ENCODE results near the gene ABCC4.
A peak's percentile ranks its signal among the peaks of the same experiment; 100 is the strongest.

ABCC4 gene

DNA sequence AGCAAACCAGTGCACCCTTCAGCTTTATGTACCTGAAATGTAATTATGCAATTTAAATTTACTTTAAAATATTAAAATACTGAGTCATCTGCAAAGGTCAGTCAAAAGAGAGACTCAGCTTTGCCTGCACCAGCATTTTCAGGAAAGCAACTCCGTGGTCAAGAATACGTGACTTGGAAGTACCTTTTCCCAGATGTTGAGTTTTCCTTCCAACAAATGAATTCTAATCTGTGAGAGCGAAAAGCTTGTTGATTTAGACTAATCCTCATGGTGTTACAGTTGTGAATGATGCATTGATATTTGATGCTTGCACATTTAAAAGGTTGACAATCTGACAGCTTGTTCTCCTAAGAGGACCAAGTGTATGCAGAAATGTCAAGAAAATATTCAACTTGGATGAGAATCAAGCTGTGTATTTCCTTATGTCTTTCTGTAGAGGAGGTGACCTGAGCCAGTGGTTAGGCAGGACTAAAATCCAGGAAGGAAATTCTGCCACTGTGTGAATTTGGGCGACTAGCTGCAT is 270.4 kb downstream of the ABCC4 start:
- no peak for DNase-seq

DNA sequence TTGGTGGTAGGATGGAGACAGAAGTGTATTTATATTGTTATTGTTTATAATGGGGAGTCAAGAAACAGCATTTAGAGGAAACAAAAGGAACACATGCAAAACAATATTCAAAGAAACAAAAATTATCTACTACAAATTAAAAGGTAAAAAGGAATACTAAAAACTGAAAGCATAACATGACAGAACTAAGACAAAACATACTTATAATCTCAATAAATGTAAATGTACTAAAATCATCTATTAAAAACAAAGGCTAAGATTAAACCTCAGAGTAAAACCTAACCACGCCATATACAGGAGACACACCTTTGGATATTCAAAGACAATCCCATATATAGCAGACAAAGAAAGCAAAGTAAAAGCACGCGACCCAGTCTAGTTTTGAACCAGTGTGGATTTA is 273.6 kb downstream of the ABCC4 start:
- DNase-seq = no peak

DNA sequence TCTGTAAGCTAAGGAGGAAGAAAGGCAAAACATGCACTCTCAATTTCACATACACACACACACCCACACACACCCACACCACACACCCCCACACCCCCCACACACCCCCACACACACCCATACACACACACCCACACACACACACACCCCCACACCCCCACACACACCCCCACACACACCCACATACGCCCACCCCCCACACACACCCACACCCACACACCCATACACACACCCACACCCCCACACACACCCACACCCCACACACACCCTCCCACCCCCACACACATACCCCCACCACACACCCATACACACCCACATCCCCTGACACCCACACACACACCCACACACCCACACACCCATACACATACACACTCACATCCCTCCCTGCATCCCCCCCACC is 276.1 kb downstream of the ABCC4 start:
- no peak for DNase-seq

DNA sequence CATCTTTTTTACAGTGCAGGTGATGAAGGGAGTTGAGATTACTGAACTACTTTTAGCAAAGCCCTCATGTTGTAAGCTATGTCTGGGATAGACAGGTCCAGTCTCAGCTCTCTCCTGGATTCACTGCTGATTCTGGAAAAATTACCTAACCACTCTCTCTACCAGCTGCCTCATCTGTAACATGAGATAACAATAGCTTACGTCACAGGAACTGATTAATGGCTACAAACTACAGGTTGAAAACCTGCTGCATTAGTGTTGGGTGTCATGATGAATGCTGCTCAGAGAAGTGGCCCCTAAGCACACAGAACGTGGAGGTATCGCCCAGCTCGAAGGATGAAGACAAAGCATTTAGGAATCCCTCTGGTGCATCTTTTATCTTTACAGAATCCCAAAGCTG is 277.8 kb downstream of the ABCC4 start:
- peak; percentile 14 for DNase-seq

DNA sequence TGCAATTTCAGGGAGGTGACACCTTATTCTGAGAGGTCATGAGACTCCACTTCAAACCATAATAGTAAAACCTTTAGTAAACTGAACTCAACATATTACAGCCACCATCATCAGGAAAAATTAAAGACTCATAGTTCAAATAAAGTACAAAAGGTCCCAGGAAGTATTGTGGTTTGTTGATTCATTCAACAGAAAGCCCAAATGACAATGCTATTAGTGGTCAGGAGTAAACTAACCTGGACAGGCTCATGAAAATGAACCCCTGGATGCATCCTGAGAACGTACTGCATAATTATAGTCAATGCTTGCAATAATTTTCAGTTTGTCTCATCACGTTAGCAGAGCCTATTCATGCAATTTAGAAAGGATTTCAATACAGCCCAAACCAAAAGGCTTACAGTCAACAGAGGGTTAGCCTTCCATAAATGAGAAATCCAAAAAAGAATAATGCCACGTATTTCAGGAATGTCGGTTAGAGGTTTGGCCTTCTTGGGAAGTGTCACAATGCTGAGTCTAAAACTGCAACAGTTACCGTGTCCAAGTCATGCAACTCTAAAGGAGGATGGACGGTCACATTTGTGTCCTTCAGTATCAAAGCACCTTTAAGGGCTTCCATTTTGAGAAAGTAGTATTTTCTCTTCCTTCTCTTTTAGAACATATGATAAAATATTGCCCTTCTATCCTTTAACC is 280.8 kb downstream of the ABCC4 start:
- DNase-seq = no peak

DNA sequence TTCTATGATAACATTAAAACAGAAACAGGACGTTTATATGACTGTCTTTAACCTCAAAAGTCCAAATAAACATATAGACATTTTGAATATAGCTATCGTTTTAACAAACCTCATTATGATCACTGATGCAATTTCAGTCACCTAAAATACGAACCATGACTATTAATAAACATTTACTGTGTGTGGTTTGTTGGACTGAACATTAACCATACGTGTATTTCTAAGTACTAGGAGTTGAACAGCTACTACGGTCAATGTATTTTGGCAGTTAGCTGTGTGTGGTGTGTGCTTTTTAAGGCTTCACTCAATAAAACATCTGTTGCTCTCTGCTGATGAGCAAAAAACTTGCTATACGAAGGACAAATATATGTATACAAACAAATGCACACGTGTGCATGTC is 281.4 kb downstream of the ABCC4 start:
- no peak for DNase-seq

DNA sequence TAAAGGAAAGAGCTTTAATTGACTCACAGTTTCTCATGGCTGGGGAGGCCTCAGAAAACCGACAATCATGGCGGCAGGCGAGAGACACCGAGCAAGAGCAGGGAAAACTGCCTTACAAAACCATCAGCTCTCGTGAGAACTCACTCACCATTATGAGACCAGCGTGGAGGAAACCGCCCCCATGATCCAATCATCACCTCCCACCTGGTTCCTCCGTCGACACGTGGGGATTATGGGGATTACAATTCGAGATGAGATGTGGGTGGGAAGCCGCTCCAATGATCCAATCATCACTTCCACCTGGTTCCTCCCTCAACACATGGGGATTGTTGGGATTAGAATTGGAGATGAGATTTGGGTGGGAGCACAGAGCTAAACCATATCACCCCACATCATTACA is 293.9 kb downstream of the ABCC4 start:
- DNase-seq = no peak

DNA sequence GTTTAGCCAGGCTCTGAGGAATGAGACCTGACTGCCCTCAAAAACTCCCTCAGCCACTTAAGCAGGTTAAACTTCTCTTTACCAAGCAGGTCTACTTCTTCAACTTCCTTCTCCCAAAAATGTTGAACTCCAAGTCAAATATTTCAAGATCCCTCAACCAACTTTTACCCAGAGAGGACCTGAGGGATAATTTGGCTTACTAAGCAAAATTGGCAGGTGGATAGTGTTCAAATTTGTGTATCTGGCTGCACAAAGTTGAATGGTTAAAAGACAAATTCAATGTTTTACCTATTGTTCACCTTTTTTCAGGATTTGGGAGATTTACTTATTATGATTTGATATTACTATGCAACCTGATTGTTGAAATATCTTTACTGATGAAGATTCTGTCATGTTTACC is 296.0 kb downstream of the ABCC4 start:
- no peak for DNase-seq

DNA sequence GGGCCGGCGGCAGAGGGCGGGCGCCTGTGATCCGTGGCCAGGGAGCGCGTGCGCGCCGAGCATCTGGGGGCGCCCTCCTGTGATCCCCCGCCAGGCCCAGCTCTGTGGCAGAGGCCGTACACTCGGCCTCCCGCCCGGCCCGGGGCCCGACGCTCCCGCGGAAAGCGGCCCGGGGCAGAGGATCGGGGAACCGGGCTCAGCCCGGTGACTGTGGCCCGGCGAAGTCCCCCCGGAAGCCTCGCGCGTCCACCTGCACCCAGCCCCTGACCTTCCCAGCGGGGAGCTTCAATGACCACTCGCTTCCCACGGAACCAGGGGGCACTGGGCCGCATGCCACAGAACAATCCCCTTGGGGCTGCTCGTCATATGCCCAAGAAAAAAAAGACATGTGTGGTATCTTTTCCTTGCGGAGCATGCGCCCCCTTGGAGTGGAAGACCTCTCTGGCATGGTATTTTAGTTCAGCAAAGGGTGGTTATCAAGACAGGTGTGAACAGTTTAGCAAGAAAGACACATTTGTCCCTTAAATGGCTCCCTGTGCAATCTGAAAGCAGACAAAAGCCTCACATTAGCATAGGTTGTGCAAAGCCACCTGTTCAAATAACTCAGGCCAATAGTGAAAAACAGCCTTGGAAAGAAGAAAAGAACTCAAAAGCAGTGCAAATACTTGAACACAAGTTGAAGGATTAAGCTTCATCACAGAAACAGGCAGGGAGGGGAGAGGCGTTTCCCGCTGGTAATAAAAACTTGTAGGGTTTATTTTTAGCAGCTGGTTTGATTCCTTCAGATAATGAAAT is 298.0 kb downstream of the ABCC4 start:
- DNase-seq = peak; percentile 59

DNA sequence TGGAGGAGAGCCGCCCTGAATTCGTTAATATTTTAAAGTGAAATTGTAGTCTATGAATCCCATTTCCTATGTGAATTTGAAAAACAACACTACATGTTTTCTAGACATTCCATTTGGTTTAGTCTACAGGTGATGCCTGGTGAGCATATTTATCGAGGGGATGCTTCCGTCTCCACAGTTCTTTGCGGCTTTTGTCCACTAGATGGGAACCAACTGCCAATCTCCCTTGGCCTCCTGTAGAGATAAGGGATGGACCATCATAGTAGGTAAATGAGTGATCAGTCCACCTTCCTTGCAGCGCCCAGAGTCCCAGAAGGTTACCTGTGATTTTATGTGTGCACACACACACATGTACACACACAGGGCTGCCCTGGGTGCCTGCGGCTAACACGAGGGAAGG is 299.1 kb downstream of the ABCC4 start:
- no peak for DNase-seq

DNA sequence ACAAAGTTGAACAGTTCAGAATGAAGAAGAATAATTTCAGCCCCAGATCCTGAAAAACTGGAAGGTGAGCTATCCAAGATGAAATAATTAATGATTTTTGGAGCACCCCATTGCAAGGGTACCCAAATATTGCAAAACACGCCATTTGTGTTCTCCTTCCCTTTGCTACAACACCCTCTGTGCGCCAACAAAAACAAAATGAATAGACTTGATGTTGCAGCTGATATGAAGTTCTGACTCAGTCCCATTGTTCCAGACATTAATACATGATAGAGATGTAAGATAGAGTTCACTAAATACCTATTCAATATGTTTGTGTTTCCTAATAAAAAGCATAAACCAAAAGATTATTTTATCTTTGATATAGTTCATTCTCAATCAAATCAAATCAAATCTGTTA is 301.4 kb downstream of the ABCC4 start:
- DNase-seq = no peak

DNA sequence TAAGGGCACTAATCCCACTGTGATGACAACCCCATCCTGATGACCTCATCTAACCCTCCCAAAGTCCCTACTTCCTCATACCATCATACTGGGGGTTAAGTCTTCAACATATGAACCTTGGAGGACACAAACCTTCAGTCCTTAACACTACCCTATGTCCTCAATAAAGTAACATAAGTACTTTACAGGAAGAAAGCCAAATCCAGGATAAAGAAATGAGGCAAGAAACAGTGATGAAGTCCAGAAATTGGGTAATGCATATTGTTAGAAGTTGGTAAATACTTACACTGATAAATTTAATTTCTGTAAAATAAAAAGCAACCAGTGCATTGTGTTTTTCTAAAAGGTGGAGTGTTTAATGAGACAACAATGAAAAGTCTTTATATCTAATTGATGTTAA is 304.1 kb downstream of the ABCC4 start:
- DNase-seq = no peak

DNA sequence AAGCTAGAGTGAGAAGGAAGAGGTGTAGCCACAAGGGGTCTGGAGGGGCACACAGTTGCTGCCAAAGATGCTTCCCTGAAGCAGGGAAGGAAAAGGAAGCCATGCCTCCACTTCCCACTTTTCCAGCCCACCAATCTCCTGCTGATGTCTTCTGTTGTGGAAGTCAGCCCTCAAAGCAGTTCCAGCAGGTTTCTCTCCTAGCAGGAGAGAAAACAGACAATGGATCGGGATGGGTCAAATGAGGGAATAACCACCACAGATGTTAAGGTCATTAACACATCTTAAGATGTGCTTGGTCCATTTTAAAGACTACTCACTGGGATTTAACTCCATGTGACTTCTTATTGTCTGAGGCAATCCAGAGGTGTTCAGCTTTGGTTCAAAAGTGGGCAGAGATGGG is 304.8 kb downstream of the ABCC4 start:
- DNase-seq = no peak

DNA sequence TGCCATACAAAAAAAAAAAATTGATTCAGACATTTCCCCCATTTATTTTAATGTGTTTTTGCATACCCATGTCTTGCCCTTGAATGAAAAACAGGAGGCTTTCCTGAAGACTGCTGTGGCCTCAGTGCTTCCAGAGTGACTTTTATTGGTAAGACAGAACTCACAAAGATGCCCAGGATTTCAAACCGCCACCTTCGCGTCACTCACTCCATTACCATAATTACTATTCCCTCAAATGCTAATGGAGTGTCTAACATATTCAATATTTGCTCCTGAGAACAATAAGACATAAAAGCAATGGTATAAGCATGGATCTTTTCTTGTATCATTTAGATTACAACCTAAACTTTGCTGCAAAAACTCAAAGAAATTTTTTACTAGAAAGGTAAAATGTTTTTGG is 306.7 kb downstream of the ABCC4 start:
- DNase-seq = no peak

DNA sequence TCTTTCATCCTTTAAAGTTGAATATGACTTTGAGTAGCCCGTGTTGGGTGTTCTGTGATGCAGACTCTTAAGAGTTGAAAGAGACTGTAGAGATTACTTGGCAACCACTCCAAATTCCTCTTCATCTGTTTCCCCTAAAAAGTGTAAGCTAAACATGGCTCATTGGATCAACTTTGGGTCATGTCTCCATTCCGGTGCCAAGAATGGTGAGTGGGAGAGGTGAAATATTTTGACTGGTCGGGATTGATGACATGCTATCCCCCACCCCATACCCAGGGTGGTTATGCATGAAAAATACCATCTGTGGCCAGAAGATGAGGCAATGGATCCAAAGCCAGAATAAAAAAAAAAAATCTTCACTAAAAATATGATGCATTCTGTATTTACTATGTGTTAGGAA is 307.6 kb downstream of the ABCC4 start:
- DNase-seq = no peak

DNA sequence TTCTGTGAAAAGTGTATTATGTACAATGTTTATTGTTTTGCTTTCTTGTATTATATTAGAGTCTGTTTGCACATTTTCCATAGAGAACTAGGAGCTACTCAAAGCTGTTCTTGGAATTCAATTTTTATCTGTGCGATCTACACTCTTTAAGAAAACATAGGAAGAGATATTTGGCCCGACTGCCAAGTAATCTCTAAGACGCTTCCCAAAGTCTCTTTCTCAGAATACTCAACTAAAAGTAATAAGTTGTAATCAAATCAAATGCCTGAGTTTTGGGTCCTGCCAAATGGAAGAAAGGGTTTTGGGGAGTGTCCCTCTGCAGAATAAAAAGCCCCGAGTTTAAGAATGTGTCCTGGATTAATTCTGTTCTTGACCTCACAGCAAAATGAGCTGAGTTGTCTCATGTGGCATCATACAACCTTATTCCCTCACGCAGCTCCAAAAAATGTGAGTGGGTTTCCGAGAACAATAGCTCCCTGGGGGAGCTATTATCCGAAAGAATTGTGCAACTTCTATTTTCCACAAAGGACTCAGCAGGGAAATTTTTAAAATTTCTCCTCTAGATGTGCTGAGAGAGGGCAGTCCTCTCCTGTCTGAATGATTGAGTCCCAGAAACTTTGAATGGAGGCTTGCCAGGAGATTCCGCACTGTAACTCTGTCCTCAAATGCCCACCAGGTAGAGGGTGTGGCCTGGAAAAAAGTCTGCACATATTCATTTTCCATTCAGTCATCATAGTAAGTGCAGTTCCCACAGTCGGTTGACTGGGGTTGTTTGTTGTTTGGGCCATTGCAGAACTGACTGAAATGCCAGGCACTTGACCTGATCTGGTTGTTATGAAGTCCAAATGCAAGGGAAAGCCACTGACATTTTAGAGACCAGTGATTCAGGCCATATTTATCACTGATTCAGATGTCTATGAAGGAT is 309.0 kb downstream of the ABCC4 start:
- DNase-seq = no peak

DNA sequence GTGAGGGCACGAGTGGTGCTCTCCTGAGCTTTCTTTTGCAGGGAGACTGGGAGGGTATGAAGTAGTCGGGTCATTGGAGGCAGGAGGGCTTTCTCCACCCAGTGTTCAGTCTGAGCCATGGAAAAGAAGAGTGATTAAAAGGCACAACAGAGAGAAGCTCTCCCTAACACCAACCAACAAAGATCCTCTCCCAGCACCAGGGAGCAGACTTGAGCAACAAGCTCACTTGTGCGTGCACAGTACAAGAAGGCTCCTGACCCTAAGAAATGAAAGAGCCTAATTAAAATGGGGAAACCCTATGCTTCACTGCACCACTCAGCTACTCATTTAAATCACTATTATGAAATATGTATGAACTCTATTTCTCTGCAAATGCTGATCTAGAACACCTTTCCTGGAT is 312.6 kb downstream of the ABCC4 start:
- no peak for DNase-seq

DNA sequence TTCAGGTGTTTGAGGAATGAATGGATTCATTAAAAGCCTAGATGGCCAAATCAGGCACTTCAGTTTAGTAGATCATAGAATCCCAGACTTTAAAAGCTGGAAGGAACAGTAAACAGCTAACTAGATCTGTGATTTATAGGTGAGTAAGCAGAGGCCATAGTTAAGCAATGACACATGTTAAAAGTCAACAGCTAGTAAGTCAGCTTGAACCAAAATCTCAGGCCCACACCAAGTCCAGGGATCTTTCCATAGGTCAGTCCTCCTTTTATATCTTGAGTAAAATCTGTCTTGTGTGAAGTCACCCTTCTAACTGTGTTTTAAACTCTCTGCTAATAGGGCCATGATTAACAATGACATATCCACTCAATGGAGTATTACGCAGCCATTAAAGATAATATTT is 313.4 kb downstream of the ABCC4 start:
- no peak for DNase-seq

DNA sequence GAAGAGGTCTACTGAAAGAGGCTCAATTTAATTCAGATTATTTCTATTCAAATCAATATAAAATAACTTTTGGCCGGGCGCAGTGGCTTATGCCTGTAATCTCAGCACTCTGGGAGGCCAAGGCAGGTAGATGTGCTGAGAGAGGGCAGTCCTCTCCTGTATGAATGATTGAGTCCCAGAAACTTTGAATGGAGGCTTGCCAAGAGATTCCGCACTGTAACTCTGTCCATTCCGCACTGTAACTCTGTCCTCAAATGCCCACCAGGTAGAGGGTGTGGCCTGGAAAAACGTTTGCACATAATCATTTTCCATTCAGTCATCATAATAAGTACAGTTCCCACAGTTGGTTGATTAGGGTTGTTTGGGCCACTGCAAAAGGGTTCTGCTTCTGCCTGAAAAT is 314.2 kb downstream of the ABCC4 start:
- no peak for DNase-seq

DNA sequence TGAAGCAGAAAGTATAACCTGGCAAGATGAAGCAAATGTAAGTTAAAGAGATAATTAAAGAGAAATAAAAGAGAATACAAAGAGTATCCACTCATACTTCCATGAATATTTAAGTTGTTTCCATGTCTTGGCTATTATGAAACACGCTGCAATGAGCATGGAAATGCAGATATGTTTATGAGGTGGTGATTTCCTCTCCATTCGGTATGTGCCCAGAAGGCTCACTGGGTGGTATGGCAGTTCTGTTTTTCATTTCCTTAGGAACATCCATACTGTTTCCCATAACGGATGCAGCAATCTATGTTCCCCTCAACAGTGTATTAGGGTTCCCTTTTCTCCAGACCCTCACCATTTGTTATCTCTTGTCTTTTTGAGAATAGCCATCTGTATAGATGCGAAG is 316.3 kb downstream of the ABCC4 start:
- DNase-seq = no peak

DNA sequence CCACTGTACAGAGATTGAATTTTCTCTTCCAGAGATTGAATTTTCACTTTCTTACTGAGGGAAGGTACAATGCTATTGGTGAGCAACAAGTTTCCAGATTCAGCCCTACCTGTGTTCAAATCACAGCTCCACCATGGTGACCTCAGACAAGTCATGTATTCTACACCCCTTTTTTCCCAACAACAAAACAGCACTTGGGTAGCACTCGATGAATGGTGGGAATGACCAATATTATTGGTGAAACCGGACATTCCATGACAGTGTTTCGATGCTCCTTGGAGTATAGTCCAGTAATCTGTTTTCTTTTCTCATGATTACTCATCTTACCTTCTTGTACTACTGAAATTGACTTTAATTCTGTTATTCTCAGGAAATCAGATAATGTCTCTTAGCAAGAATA is 322.7 kb downstream of the ABCC4 start:
- DNase-seq = no peak

DNA sequence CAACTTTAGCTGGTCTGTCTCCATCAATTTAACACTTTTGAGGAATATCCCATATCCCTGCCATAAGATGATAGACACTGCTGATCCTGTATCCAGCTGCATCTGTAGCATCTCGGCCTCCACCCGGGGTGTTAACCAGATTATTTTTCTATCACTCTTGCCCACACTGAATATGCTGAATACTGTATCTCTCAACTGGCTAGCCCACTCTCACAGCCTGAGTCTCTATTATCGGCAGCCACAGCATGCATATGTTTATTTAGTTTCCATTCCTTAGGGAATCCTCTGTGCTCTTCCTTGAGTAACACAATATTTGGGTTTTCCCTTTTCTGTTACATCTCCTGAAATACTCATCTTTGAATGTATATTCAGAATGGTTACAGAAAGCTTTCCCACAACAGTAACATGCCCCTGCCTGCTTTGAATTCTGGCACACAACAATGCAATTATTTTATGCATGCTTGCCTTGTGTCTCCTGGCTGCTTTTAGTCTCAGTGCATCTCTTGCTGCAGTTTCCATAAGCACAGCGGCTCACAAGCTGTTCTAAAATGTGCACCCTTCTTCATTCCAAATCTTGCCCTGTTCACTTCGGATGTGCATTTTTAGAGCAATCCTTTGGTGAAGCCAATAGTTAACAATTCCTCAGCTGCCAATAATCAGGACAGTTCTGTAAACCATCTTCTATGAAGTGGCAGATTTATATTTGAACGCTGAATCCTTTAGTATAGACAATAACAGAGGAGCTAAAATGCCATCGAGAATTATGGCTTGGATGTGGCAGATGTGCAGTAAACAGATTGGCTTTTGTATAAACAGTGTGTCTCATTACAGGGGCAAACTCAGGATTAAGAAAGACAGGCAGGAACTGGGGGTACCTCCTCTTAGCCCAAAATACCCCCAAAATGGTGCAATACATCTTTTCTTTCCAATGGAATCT is 327.0 kb downstream of the ABCC4 start:
- DNase-seq = no peak

Data from NCI-H1105 treated with DMSO at 0.1 percent for 48 hours (cell line).